Neural progenitor cell (in vitro differentiated cells): ENCODE data around the gene RPTN. TPM values are rescaled to one million over a fixed set of nuclear protein-coding genes. Genes with fewer than 3 reads are reported as not detected.

ENCODE experiments used
- DNase-seq: peaks from one replicate; pipeline ENCODE4 v3.0.0-alpha.2; 2016; ENCODE audit warnings: low spot score
- H2AFZ ChIP-seq: fragments of 200-600 bp; sonication (generic); replicated peaks from 2 replicates; pipeline ENCODE4 v1.6.1; 2016; ENCODE audit warnings: antibody characterized with exemption
- H3F3A ChIP-seq: fragments of 200-600 bp; sonication (generic); 2 replicates; pipeline ENCODE4 v1.6.1; 2016; ENCODE audit warnings: antibody characterized with exemption, low read depth
- H3K27ac ChIP-seq: fragments of 200-600 bp; sonication (generic); 2 replicates; pipeline ENCODE4 v1.5.1; 2016; ENCODE audit warnings: mild to moderate bottlenecking
- H3K27me3 ChIP-seq: fragments of 200-600 bp; sonication (generic); 2 replicates; pipeline ENCODE4 v1.6.1; 2016; ENCODE audit warnings: mild to moderate bottlenecking, moderate library complexity
- H3K36me3 ChIP-seq: fragments of 200-600 bp; sonication (generic); 2 replicates; pipeline ENCODE4 v1.5.1; 2016
- H3K4me1 ChIP-seq: fragments of 200-600 bp; sonication (generic); 2 replicates; pipeline ENCODE4 v1.6.1; 2016; ENCODE audit warnings: mixed run types
- H3K4me2 ChIP-seq: fragments of 200-600 bp; sonication (generic); 2 replicates; pipeline ENCODE4 v1.6.1; 2016
- H3K4me3 ChIP-seq: fragments of 200-600 bp; sonication (generic); 2 replicates; pipeline ENCODE4 v1.5.1; 2016
- H3K79me2 ChIP-seq: fragments of 200-600 bp; sonication (generic); 2 replicates; pipeline ENCODE4 v1.6.1; 2016; ENCODE audit warnings: low read depth
- H3K9ac ChIP-seq: fragments of 200-600 bp; sonication (generic); 2 replicates; pipeline ENCODE4 v1.6.1; 2016
- H3K9me3 ChIP-seq: fragments of 200-600 bp; sonication (generic); 2 replicates; pipeline ENCODE4 v1.5.1; 2016; ENCODE audit warnings: low read depth
- H4K20me1 ChIP-seq: fragments of 200-600 bp; sonication (generic); 2 replicates; pipeline ENCODE4 v1.6.1; 2016; ENCODE audit warnings: low read depth
- H3K27ac Mint-ChIP-seq: 3 replicates; pipeline ENCODE4 v1.8.0; 2021; ENCODE audit warnings: mixed read lengths
- H3K27me3 Mint-ChIP-seq: 2 replicates; pipeline ENCODE4 v1.8.0; 2022; ENCODE audit warnings: low read depth, mild to moderate bottlenecking, inconsistent platforms, moderate library complexity, mixed read lengths; ENCODE audit not compliant: insufficient read depth
- H3K36me3 Mint-ChIP-seq: 3 replicates; pipeline ENCODE4 v1.8.0; 2021; ENCODE audit warnings: mixed read lengths
- H3K4me1 Mint-ChIP-seq: 3 replicates; pipeline ENCODE4 v1.8.0; 2021; ENCODE audit warnings: mixed read lengths
- H3K4me3 Mint-ChIP-seq: 3 replicates; pipeline ENCODE4 v1.8.0; 2021; ENCODE audit warnings: mild to moderate bottlenecking, moderate library complexity, mixed read lengths
- H3K9me3 Mint-ChIP-seq: 3 replicates; pipeline ENCODE4 v1.8.0; 2020; ENCODE audit warnings: mixed read lengths
- EZH2 ChIP-seq: fragments of 200-600 bp; sonication (generic); IDR thresholded peaks from 2 replicates; pipeline ENCODE4 v1.6.1; 2017; ENCODE audit warnings: antibody characterized with exemption, mild to moderate bottlenecking, moderate library complexity
- EZH2phosphoT487 ChIP-seq: fragments of 200-600 bp; sonication (generic); IDR thresholded peaks from 2 replicates; pipeline ENCODE4 v1.6.1; 2017; ENCODE audit warnings: antibody characterized with exemption
- total RNA-seq: library from RNA; depleted of rRNA; stranded (reverse); fragments of >200 nt; gene quantifications from 2 replicates; pipeline ENCODE4 v1.2.3, GENCODE V29; 2015; ENCODE audit warnings: low replicate concordance
- TF ChIP-seq, protein P1 (sequence below): fragments of 200-600 bp; sonication (generic); IDR thresholded peaks from 2 replicates; pipeline ENCODE4 v1.5.1; 2017; ENCODE audit warnings: antibody characterized with exemption, mild to moderate bottlenecking

RPTN gene
- total RNA-seq, 1 donor from 2014 or later, result not detected

DNA sequence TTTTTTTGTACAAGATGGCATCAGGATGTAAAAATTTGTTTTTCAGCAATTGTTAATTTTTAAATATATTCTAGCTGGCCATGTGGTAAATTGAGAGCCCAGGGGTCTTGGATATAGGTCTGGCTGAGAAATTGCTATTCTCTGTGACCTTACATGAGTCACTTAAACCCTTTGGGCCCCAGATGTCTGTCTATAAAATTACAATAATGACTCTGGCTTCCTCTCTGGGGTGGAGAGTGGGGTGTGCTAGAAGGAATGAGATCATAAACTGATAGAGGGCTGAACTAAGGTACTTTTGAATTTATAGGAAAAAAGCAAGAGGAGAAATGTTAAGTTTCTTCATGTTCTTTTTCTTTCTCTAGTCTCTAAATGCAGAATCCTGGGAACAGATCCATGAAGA lies 31.4 kb downstream of the RPTN start:
- TF ChIP-seq, protein P1, sequence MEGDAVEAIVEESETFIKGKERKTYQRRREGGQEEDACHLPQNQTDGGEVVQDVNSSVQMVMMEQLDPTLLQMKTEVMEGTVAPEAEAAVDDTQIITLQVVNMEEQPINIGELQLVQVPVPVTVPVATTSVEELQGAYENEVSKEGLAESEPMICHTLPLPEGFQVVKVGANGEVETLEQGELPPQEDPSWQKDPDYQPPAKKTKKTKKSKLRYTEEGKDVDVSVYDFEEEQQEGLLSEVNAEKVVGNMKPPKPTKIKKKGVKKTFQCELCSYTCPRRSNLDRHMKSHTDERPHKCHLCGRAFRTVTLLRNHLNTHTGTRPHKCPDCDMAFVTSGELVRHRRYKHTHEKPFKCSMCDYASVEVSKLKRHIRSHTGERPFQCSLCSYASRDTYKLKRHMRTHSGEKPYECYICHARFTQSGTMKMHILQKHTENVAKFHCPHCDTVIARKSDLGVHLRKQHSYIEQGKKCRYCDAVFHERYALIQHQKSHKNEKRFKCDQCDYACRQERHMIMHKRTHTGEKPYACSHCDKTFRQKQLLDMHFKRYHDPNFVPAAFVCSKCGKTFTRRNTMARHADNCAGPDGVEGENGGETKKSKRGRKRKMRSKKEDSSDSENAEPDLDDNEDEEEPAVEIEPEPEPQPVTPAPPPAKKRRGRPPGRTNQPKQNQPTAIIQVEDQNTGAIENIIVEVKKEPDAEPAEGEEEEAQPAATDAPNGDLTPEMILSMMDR, result no peak
- TF ChIP-seq EZH2, result no peak
- no peak for TF ChIP-seq EZH2phosphoT487
- DNase-seq, result no peak
- Histone ChIP-seq H3K79me2 (no peaks in the 10 kb centered on the region), H3K27ac (no peak overlapping the region), H3F3A (no peaks in the 10 kb centered on the region), H3K4me3 (no peak overlapping the region), H3K4me2 (no peak overlapping the region), H3K27me3 (no peaks in the 10 kb centered on the region), H3K36me3 (no peaks in the 10 kb centered on the region), H3K9ac (no peak overlapping the region), H3K4me1 (no peaks in the 10 kb centered on the region), H2AFZ (no peak overlapping the region), H3K9me3 (peaks cover 8% of the 10 kb centered on the region), H4K20me1 (no peaks in the 10 kb centered on the region)
- Mint-ChIP-seq H3K4me3 (no peak overlapping the region), H3K9me3 (no peaks in the 10 kb centered on the region), H3K36me3 (no peaks in the 10 kb centered on the region), H3K27me3 (peaks cover 13% of the 10 kb centered on the region), H3K4me1 (no peaks in the 10 kb centered on the region), H3K27ac (no peak overlapping the region)

DNA sequence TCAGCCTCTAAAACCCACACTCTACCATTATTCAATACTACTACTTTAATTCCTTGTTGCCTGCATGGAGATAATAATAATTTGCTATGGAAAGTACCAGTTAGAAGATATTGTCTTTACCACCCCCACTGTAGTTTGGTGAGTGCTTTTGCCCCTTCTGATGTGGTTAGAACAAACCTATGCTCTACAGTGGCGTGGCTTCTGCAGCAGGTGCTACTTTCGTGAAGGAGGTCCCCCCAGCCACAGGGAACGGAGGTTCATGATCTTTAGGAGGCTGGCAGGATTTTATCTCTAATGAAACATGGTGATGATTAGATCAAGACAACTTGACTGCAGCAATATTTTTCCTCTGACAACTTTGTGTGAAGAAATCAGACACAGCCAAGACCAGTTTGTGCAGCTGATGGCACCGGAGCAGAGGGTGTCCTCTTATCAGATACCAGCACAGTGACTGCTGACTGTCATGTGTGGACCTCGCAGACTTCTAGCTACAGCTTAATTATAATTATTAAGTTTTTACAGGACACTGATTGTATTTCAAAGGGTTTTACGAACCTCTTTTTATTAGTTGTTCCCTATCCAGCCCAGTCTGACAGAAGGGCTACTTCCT lies 33.1 kb downstream of the RPTN start:
- H3K27ac ChIP-seq, result no peak overlapping the region
- Mint-ChIP-seq H3K36me3 (no peaks in the 10 kb centered on the region), H3K27ac (no peak overlapping the region), H3K27me3 (peaks cover 10% of the 10 kb centered on the region), H3K4me3 (no peak overlapping the region), H3K9me3 (no peaks in the 10 kb centered on the region), H3K4me1 (no peaks in the 10 kb centered on the region)
- H3K36me3 ChIP-seq, result no peaks in the 10 kb centered on the region
- H4K20me1 ChIP-seq, result no peaks in the 10 kb centered on the region
- no peak overlapping the region for H3K4me3 ChIP-seq
- DNase-seq, result no peak
- no peaks in the 10 kb centered on the region for H3K4me1 ChIP-seq
- no peaks in the 10 kb centered on the region for H3K79me2 ChIP-seq
- H3F3A ChIP-seq, result no peaks in the 10 kb centered on the region
- H3K9ac ChIP-seq, result no peak overlapping the region
- H3K9me3 ChIP-seq, result peaks cover 8% of the 10 kb centered on the region
- H3K27me3 ChIP-seq, result no peaks in the 10 kb centered on the region
- H3K4me2 ChIP-seq, result no peak overlapping the region
- H2AFZ ChIP-seq, result no peak overlapping the region
- TF ChIP-seq, protein P1, result no peak
- TF ChIP-seq EZH2 (no peak), EZH2phosphoT487 (no peak)

DNA sequence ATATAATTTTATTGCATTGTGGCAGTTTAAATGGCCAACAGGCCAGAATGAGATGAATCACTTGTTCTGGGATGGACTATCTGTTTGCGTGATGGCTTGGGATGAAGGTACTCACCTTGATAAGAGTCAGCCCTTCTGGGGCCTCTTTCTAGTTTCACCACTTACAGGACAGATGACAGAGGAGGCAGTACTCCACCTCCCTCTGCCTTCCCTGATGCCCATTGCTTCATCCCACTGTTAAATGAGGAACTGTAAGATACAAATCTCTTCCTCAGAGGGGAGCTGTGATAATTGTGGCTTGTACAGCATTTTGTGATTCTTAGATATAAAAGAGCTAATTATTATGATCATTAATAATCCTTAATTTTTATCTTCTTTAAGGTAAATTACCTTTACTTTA lies 40.1 kb downstream of the RPTN start:
- no peak overlapping the region for H3K27ac Mint-ChIP-seq
- H3K9ac ChIP-seq, result no peak overlapping the region
- peaks cover 7% of the 10 kb centered on the region for H3K27me3 Mint-ChIP-seq
- no peak for DNase-seq
- H3K4me1 ChIP-seq, result no peaks in the 10 kb centered on the region
- H4K20me1 ChIP-seq, result no peaks in the 10 kb centered on the region
- H3K4me3 Mint-ChIP-seq, result no peak overlapping the region
- H2AFZ ChIP-seq, result no peak overlapping the region
- no peak overlapping the region for H3K27ac ChIP-seq
- no peaks in the 10 kb centered on the region for H3F3A ChIP-seq
- no peaks in the 10 kb centered on the region for H3K9me3 ChIP-seq
- no peaks in the 10 kb centered on the region for H3K36me3 Mint-ChIP-seq
- H3K4me2 ChIP-seq, result no peak overlapping the region
- H3K36me3 ChIP-seq, result no peaks in the 10 kb centered on the region
- no peak overlapping the region for H3K4me3 ChIP-seq
- TF ChIP-seq EZH2 (no peak), EZH2phosphoT487 (no peak)
- TF ChIP-seq, protein P1, result no peak
- H3K79me2 ChIP-seq, result no peaks in the 10 kb centered on the region
- H3K9me3 Mint-ChIP-seq, result peaks cover under 1% of the 10 kb centered on the region
- no peaks in the 10 kb centered on the region for H3K4me1 Mint-ChIP-seq
- peaks cover 33% of the 10 kb centered on the region for H3K27me3 ChIP-seq
